ENCODE data around the gene PDE5A. TPM values are rescaled to one million over a fixed set of nuclear protein-coding genes. Genes with fewer than 3 reads are reported as not detected.
A peak's percentile ranks its signal among the peaks of the same experiment; 100 is the strongest.

Gene PDE5A
- total RNA-seq, 2 experiments from 2014 or later, result not detected

GRCh38 chr4:119626420-119626819 lies 2.2 kb downstream of the PDE5A start:
- H3K4me1 Mint-ChIP-seq, result peaks cover 18% of the 10 kb centered on the region
- peak overlapping the region; percentile 77 for H3K4me3 Mint-ChIP-seq
- H3K9me3 Mint-ChIP-seq, result no peaks in the 10 kb centered on the region
- no peak overlapping the region for H3K27ac Mint-ChIP-seq
- H3K36me3 Mint-ChIP-seq, result no peaks in the 10 kb centered on the region
- H3K27me3 Mint-ChIP-seq, result peaks cover 25% of the 10 kb centered on the region
- DNase-seq, result no peak

GRCh38 chr4:119625761-119626160 lies 2.8 kb downstream of the PDE5A start:
- Mint-ChIP-seq H3K4me1 (peaks cover 18% of the 10 kb centered on the region), H3K27ac (no peak overlapping the region), H3K36me3 (no peaks in the 10 kb centered on the region), H3K27me3 (peaks cover 22% of the 10 kb centered on the region), H3K4me3 (no peak overlapping the region), H3K9me3 (no peaks in the 10 kb centered on the region)
- no peak for DNase-seq

DNA sequence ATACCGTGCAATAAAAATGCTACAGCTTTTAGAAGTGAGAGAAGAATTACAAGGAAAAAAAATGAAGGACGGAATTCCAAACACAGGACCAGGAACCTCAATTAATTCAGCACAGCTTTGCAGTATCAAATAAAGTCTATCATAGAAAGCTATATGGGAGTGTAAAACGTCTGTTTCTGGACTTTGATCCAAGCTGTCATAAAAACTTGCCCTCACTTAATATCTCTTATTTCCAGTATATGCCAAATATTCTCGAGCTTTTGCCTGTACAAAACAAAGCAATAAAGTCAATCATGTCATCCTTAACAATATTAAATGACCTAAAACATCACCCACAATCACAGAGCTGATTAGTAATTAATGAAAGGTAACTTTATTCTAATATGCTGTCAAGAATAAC lies 4.2 kb downstream of the PDE5A start:
- Mint-ChIP-seq H3K4me1 (peaks cover 16% of the 10 kb centered on the region), H3K9me3 (no peaks in the 10 kb centered on the region), H3K36me3 (no peaks in the 10 kb centered on the region), H3K27ac (no peak overlapping the region), H3K4me3 (no peak overlapping the region), H3K27me3 (peaks cover 22% of the 10 kb centered on the region)
- DNase-seq, result no peak

GRCh38 chr4:119623025-119623424 lies 5.6 kb downstream of the PDE5A start:
- Mint-ChIP-seq H3K27ac (no peak overlapping the region), H3K27me3 (peaks cover 14% of the 10 kb centered on the region), H3K4me3 (no peak overlapping the region), H3K4me1 (peaks cover 8% of the 10 kb centered on the region), H3K9me3 (no peaks in the 10 kb centered on the region), H3K36me3 (no peaks in the 10 kb centered on the region)
- DNase-seq, result no peak

- H3K4me3 Mint-ChIP-seq, result no peak overlapping the region
- peaks cover 3% of the 10 kb centered on the region for H3K27me3 Mint-ChIP-seq
- DNase-seq, result no peak
- H3K36me3 Mint-ChIP-seq, result no peaks in the 10 kb centered on the region
- H3K9me3 Mint-ChIP-seq, result no peaks in the 10 kb centered on the region
- no peak overlapping the region for H3K27ac Mint-ChIP-seq
- no peaks in the 10 kb centered on the region for H3K4me1 Mint-ChIP-seq
Observed at GRCh38 chr4:119615068-119615719, 13.4 kb downstream of the PDE5A start.

GRCh38 chr4:119604266-119604665 lies 24.3 kb downstream of the PDE5A start:
- H3K9me3 Mint-ChIP-seq, result peaks cover 4% of the 10 kb centered on the region

GRCh38 chr4:119602366-119602765 lies 26.2 kb downstream of the PDE5A start:
- DNase-seq, result no peak
- Mint-ChIP-seq H3K9me3 (peaks cover 12% of the 10 kb centered on the region), H3K4me3 (no peak overlapping the region), H3K27me3 (peaks cover 12% of the 10 kb centered on the region), H3K27ac (no peak overlapping the region), H3K4me1 (no peaks in the 10 kb centered on the region), H3K36me3 (peaks cover 7% of the 10 kb centered on the region)

More at GRCh38 chr4:119604266-119604665, 24.3 kb downstream of the PDE5A start:
- Mint-ChIP-seq H3K27ac (no peak overlapping the region), H3K27me3 (peaks cover 6% of the 10 kb centered on the region), H3K4me3 (no peak overlapping the region), H3K36me3 (no peaks in the 10 kb centered on the region), H3K4me1 (no peaks in the 10 kb centered on the region)
- no peak for DNase-seq

DNA sequence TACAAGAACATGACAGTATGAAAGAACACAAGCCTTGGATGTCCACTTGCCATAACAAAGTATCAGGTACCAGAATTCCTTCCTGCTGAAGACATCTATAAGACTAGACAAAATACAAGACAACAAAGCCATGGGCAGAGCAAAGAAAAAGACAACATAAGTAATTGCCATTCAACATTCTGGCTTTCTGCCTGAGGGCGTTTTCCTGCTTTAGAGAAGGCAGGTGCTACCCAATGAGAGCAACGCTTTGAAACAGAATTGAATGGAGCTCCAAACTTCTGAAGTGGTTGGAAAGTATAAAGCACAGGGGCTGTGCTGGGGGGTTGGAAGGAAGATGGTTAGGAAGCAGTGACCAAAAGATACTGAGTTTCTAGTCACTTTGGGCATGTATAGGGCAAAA lies 30.1 kb downstream of the PDE5A start:
- Mint-ChIP-seq H3K9me3 (peaks cover 12% of the 10 kb centered on the region), H3K27me3 (peaks cover 9% of the 10 kb centered on the region), H3K27ac (no peak overlapping the region), H3K4me3 (no peak overlapping the region), H3K36me3 (peaks cover 7% of the 10 kb centered on the region), H3K4me1 (no peaks in the 10 kb centered on the region)
- DNase-seq, result no peak

DNA sequence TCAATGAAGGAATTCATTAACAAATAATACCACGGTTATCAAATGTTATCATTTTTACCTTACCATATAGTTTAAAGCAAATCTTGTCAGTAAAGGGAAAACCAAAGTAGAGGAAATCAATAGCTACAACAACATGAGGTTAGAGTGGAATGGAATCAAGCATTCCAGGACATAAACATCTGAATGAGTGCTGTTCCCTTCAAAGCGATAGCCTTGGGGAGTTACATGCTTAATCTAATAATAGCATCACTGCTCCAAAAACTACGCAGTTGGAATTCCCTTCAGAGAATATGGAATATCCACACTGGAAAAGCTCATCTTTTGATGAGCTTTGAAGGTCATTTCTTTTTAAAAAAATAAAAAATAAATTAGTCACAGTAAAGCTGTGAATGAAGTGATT lies 31.2 kb downstream of the PDE5A start:
- peaks cover 7% of the 10 kb centered on the region for H3K36me3 Mint-ChIP-seq
- no peak for DNase-seq
- no peak overlapping the region for H3K27ac Mint-ChIP-seq
- H3K4me1 Mint-ChIP-seq, result no peaks in the 10 kb centered on the region
- H3K27me3 Mint-ChIP-seq, result peaks cover 9% of the 10 kb centered on the region
- peaks cover 12% of the 10 kb centered on the region for H3K9me3 Mint-ChIP-seq
- no peak overlapping the region for H3K4me3 Mint-ChIP-seq

- no peak for DNase-seq
- Mint-ChIP-seq H3K27ac (no peak overlapping the region), H3K4me3 (no peak overlapping the region), H3K27me3 (peaks cover 23% of the 10 kb centered on the region), H3K9me3 (peaks cover 6% of the 10 kb centered on the region), H3K4me1 (no peaks in the 10 kb centered on the region), H3K36me3 (peaks cover 5% of the 10 kb centered on the region)
Observed at GRCh38 chr4:119593698-119594097, 34.9 kb downstream of the PDE5A start.

- no peaks in the 10 kb centered on the region for H3K4me1 Mint-ChIP-seq
- H3K27ac Mint-ChIP-seq, result no peak overlapping the region
Observed at GRCh38 chr4:119592830-119593229, 35.8 kb downstream of the PDE5A start.

DNA sequence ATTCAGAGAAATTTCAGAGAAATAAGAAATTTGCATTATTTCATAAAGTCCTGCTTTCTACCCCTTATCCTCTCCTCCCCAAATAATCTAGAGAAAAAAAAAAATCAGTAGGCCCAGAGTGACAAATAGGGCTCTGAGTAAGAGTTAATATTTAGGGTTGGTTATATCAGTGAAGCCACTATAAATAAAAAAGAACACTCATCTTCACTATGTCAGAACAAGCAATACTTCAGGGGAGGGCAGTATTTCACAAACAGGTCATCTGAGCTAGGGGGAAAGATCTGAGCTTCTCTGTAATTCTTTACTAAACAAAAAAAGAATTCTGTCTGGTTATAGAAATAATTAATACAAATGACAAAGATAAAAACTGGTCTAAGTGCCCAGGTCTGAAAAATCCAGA lies 39.4 kb downstream of the PDE5A start:
- DNase-seq, result no peak
- Mint-ChIP-seq H3K27me3 (peaks cover 17% of the 10 kb centered on the region), H3K4me1 (no peaks in the 10 kb centered on the region), H3K9me3 (no peaks in the 10 kb centered on the region), H3K36me3 (no peaks in the 10 kb centered on the region), H3K4me3 (no peak overlapping the region), H3K27ac (no peak overlapping the region)

More at GRCh38 chr4:119592830-119593229, 35.8 kb downstream of the PDE5A start:
- Mint-ChIP-seq H3K27me3 (peaks cover 17% of the 10 kb centered on the region), H3K36me3 (no peaks in the 10 kb centered on the region), H3K4me3 (no peak overlapping the region), H3K9me3 (no peaks in the 10 kb centered on the region)
- DNase-seq, result no peak

- H3K4me3 Mint-ChIP-seq, result no peak overlapping the region
- no peak for DNase-seq
- no peaks in the 10 kb centered on the region for H3K4me1 Mint-ChIP-seq
- H3K9me3 Mint-ChIP-seq, result no peaks in the 10 kb centered on the region
- H3K27ac Mint-ChIP-seq, result no peak overlapping the region
- peaks cover 17% of the 10 kb centered on the region for H3K27me3 Mint-ChIP-seq
- H3K36me3 Mint-ChIP-seq, result no peaks in the 10 kb centered on the region
Observed at GRCh38 chr4:119587796-119588195, 40.8 kb downstream of the PDE5A start.

GRCh38 chr4:119585771-119586170 lies 42.8 kb downstream of the PDE5A start:
- peaks cover 13% of the 10 kb centered on the region for H3K27me3 Mint-ChIP-seq
- H3K4me1 Mint-ChIP-seq, result no peaks in the 10 kb centered on the region
- DNase-seq, result no peak
- H3K36me3 Mint-ChIP-seq, result no peaks in the 10 kb centered on the region
- no peak overlapping the region for H3K4me3 Mint-ChIP-seq
- H3K9me3 Mint-ChIP-seq, result no peaks in the 10 kb centered on the region
- no peak overlapping the region for H3K27ac Mint-ChIP-seq

- Mint-ChIP-seq H3K36me3 (no peaks in the 10 kb centered on the region), H3K4me1 (no peaks in the 10 kb centered on the region), H3K9me3 (peaks cover 8% of the 10 kb centered on the region), H3K27ac (no peak overlapping the region), H3K27me3 (peaks cover 9% of the 10 kb centered on the region), H3K4me3 (no peak overlapping the region)
- no peak for DNase-seq
Observed at GRCh38 chr4:119581190-119581873, 47.3 kb downstream of the PDE5A start.

DNA sequence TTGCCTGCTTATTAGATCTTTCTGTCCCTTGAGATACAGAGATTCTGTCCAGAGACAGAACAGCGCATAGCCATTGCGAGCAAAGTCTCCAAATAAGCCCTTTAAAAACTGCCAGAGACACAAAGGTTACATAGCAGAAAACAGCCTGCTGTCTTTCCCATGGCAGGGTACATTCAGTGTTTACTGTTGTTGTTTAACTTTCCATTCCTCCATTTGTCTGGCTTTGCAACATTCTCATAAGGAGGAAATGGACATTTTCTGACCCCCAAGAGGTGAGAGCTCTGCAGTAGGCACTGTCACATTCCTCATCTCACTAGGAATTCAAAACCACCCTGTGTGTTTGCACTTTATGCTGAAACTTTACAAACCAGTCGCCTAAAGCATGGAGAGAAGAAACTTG lies 48.3 kb downstream of the PDE5A start:
- Mint-ChIP-seq H3K4me1 (no peaks in the 10 kb centered on the region), H3K36me3 (no peaks in the 10 kb centered on the region), H3K27ac (no peak overlapping the region), H3K4me3 (no peak overlapping the region), H3K9me3 (peaks cover 12% of the 10 kb centered on the region), H3K27me3 (peaks cover 8% of the 10 kb centered on the region)
- DNase-seq, result no peak
